Ishikawa (cell line): ENCODE results near the gene CERS6.

Source experiments
- EP300 ChIP-seq: IDR thresholded peaks from 2 replicates; pipeline ENCODE4 v1.6.1; 2012; ENCODE audit warnings: borderline replicate concordance
- TAF1 ChIP-seq: IDR thresholded peaks from 2 replicates; pipeline ENCODE4 v1.6.1; 2012; ENCODE audit warnings: low read depth, mild to moderate bottlenecking
- TCF12 ChIP-seq: IDR thresholded peaks from 2 replicates; pipeline ENCODE4 v1.6.1; 2012; ENCODE audit warnings: low read depth

DNA sequence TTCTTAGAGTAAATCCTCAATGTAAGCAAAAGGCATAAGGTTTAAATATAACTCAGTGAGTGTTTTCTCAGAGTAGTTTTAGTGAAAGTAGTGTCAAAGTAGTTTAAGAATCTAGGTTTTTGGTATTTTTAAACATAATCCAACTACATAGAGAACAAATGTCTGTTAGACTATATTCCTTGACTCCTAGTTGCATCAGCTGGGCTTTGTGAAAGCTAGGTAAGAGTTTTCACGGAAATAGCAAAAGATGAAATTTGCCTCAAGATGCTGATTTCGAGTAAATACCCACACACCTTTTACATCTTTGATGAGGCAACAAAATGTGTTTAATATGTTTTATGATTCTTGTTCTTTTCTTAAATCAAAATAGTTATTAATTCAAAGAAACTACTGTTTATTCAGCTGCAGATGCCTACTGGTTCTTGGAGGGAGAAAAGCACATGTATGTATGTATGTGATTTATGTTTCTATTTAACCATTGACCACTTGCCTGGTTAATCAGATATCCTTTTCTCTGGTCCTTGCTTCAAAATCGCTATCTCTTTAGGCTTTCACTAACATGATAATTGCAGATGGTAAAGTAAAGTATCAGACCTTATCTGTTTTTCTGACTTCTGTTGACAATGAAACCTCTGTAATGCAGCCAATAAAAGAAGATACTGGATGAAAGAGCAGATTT, 229.0 kb downstream of the CERS6 start:
- TF ChIP-seq TCF12, result no peak
- no peak for TF ChIP-seq TAF1
- no peak for TF ChIP-seq EP300
